ENCODE data around the gene SEMA4D.

The SEMA4D gene

DNA sequence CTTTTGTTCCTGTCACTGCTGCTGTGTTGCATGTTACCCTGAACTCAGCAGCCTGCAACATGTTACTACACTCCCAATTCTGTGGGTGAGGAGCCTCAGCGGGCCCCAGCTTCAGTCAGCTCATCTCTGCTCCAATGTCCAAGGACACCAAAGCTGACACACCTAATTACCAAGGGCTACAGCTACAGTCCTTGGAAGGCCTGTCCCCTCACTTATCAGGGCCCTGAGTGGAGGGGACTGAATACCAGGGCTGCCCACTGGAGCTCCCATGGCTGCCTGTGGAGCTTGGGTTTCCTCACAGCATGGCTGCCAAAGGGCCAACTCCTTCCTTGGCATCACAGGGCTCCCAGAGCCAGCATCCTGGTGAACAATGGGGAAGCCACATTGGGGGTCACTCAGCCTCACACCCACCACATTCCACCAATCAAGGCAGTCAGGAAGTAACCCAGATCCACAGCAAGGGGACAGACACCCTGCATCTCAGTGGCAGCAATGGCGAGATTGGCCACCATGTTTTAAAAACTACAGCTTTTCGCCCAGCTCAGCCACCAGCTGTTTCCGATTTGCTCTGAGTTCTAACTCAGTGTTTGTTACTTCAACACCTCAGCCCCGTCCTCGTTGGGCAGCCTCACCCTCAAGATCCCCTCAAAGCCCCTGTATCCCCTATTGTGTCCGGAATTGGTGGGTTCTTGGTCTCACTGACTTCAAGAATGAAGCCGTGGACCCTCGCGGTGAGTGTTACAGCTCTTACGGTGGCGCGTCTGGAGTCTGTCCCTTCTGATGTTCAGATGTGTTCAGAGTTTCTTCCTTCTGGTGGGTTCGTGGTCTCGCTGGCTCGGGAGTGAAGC lies 18.9 kb downstream of the SEMA4D start:
- TF ChIP-seq, protein P1, sequence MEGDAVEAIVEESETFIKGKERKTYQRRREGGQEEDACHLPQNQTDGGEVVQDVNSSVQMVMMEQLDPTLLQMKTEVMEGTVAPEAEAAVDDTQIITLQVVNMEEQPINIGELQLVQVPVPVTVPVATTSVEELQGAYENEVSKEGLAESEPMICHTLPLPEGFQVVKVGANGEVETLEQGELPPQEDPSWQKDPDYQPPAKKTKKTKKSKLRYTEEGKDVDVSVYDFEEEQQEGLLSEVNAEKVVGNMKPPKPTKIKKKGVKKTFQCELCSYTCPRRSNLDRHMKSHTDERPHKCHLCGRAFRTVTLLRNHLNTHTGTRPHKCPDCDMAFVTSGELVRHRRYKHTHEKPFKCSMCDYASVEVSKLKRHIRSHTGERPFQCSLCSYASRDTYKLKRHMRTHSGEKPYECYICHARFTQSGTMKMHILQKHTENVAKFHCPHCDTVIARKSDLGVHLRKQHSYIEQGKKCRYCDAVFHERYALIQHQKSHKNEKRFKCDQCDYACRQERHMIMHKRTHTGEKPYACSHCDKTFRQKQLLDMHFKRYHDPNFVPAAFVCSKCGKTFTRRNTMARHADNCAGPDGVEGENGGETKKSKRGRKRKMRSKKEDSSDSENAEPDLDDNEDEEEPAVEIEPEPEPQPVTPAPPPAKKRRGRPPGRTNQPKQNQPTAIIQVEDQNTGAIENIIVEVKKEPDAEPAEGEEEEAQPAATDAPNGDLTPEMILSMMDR (IDR thresholded peaks at IDR 0.05) = no peak

- TF ChIP-seq, protein P1 (IDR thresholded peaks at IDR 0.05) = no peak
These were observed 19.9 kb downstream of the SEMA4D start for GRCh38 chr9:89477811-89478630.

GRCh38 chr9:89477384-89477783 lies 20.5 kb downstream of the SEMA4D start:
- TF ChIP-seq, protein P1 (IDR thresholded peaks at IDR 0.05) = no peak

GRCh38 chr9:89476546-89476945 lies 21.4 kb downstream of the SEMA4D start:
- TF ChIP-seq, protein P1 (IDR thresholded peaks at IDR 0.05) = no peak

- TF ChIP-seq, protein P1 (IDR thresholded peaks at IDR 0.05) = no peak
These were observed 21.9 kb downstream of the SEMA4D start for GRCh38 chr9:89475891-89476440.

- TF ChIP-seq, protein P1 (IDR thresholded peaks at IDR 0.05) = no peak
These were observed 23.0 kb downstream of the SEMA4D start for GRCh38 chr9:89474939-89475338.

- TF ChIP-seq, protein P1 (IDR thresholded peaks at IDR 0.05) = no peak
These were observed 24.0 kb downstream of the SEMA4D start for GRCh38 chr9:89473762-89474469.
